SK-N-SH (cell line): ENCODE measurements around the gene PCDHGB4. TPM values are rescaled to one million over a fixed set of nuclear protein-coding genes. Genes with fewer than 3 reads are reported as not detected.

ENCODE experiments used
- CTCF ChIA-PET: fragments of 300-600, 350-600 bp; formaldehyde crosslinking; extraction: SDS; loops from one replicate; lab custom pipeline; 2021; lab: Yijun Ruan, JAX
- POLR2A ChIA-PET: fragments of 350-600 bp; sonication (Branson Sonifier 250); formaldehyde crosslinking; extraction: SDS; loops from one replicate; lab custom pipeline; 2020; ENCODE audit warnings: antibody characterized with exemption, inconsistent platforms; lab: Yijun Ruan, JAX
- DNase-seq: peaks from one replicate; pipeline ENCODE4 v3.0.0; 2012
- H2AFZ ChIP-seq: fragments of 200-600 bp; sonication (generic); 2 replicates; pipeline ENCODE4 v1.8.1; 2016; ENCODE audit warnings: antibody characterized with exemption, mild to moderate bottlenecking, low read depth
- H3F3A ChIP-seq: fragments of 200-600 bp; sonication (generic); replicated peaks from 2 replicates; pipeline ENCODE3; 2016; ENCODE audit warnings: antibody characterized with exemption, mild to moderate bottlenecking; ENCODE audit not compliant: insufficient read depth
- H3K27ac ChIP-seq, 2 experiments: fragments of 200-500 bp in 1 of 2; fragments of 200-600 bp in 1 of 2; sonication (Bioruptor generic) in 1 of 2; sonication (generic), shearing (Covaris generic) in 1 of 2; 2 replicates each; pipeline versions ENCODE4 v1.5.1 to v1.6.1; 2014 to 2016; ENCODE audit warnings: low read depth in 2 of 2, inconsistent platforms in 1 of 2, low read length in 1 of 2, mild to moderate bottlenecking in 1 of 2, mixed read lengths in 1 of 2
- H3K27me3 ChIP-seq: fragments of 200-600 bp; sonication (generic), shearing (Covaris generic); 2 replicates; pipeline ENCODE4 v1.6.1; 2016; ENCODE audit warnings: mixed run types; ENCODE audit not compliant: insufficient read depth
- H3K36me3 ChIP-seq, 2 experiments: fragments of 200-500 bp in 1 of 2; fragments of 200-600 bp in 1 of 2; sonication (Bioruptor generic) in 1 of 2; sonication (generic) in 1 of 2; replicated peaks in 1 of 2; 2 replicates each; pipeline versions ENCODE3 to v1.5.1; 2014 to 2016; ENCODE audit warnings: low read length in 1 of 2, mild to moderate bottlenecking in 1 of 2; ENCODE audit not compliant: insufficient read depth in 2 of 2, control insufficient read depth in 1 of 2
- H3K4me1 ChIP-seq, 2 experiments: fragments of 200-500 bp in 1 of 2; fragments of 200-600 bp in 1 of 2; sonication (Bioruptor generic) in 1 of 2; sonication (generic), shearing (Covaris generic) in 1 of 2; 2 replicates each; pipeline versions ENCODE4 v1.5.1 to v1.6.1; 2014 to 2016; ENCODE audit warnings: low read depth in 1 of 2, low read length in 1 of 2, mixed run types in 1 of 2; ENCODE audit not compliant: insufficient read depth in 2 of 2, control insufficient read depth in 1 of 2
- H3K4me2 ChIP-seq: fragments of 200-600 bp; sonication (generic), shearing (Covaris generic); 2 replicates; pipeline ENCODE4 v1.6.1; 2017; ENCODE audit warnings: mixed run types
- H3K4me3 ChIP-seq, 2 experiments: fragments of 200-500 bp in 1 of 2; fragments of 200-600 bp in 1 of 2; sonication (Bioruptor generic) in 1 of 2; sonication (generic), shearing (Covaris generic) in 1 of 2; 2 replicates each; pipeline versions ENCODE4 v1.5.1 to v1.8.1; 2014 to 2016; ENCODE audit warnings: low read depth in 2 of 2, inconsistent platforms in 1 of 2, low read length in 1 of 2, mild to moderate bottlenecking in 1 of 2, mixed read lengths in 1 of 2, moderate library complexity in 1 of 2
- H3K79me2 ChIP-seq: fragments of 200-600 bp; sonication (generic); 2 replicates; pipeline ENCODE4 v1.8.1; 2017; ENCODE audit warnings: mild to moderate bottlenecking; ENCODE audit not compliant: insufficient read depth
- H3K9ac ChIP-seq: fragments of 200-600 bp; sonication (generic); 2 replicates; pipeline ENCODE4 v1.6.1; 2017; ENCODE audit warnings: mixed run types
- H3K9me2 ChIP-seq: fragments of 200-600 bp; sonication (generic); 2 replicates; pipeline ENCODE4 v1.6.1; 2017; ENCODE audit warnings: mixed run types
- H3K9me3 ChIP-seq: fragments of 200-600 bp; sonication (generic); 2 replicates; pipeline ENCODE4 v1.6.1; 2017; ENCODE audit warnings: mixed run types, mild to moderate bottlenecking, moderate library complexity
- H4K20me1 ChIP-seq: fragments of 200-600 bp; sonication (generic); 2 replicates; pipeline ENCODE4 v1.6.1; 2017; ENCODE audit warnings: mild to moderate bottlenecking, mixed run types; ENCODE audit not compliant: insufficient read depth
- FOSL2 ChIP-seq: IDR thresholded peaks from 2 replicates; pipeline ENCODE4 v1.4.0; 2012; ENCODE audit warnings: low read depth, mild to moderate bottlenecking, moderate library complexity, borderline replicate concordance
- GATA2 ChIP-seq: sonication (generic); formaldehyde crosslinking; IDR thresholded peaks from 2 replicates; pipeline ENCODE4 v1.5.0; 2020; ENCODE audit warnings: mild to moderate bottlenecking, missing genetic modification reagents
- NFIC ChIP-seq: IDR thresholded peaks from 2 replicates; pipeline ENCODE4 v1.4.0; 2012; ENCODE audit warnings: borderline replicate concordance
- NRF1 ChIP-seq: IDR thresholded peaks from 2 replicates; pipeline ENCODE4 v1.6.1; 2012; ENCODE audit warnings: low read depth, mild to moderate bottlenecking, low read length
- POLR2AphosphoS5 ChIP-seq: IDR thresholded peaks from 2 replicates; pipeline ENCODE4 v1.6.1; 2012; ENCODE audit warnings: low read depth, low read length
- TEAD4 ChIP-seq: IDR thresholded peaks from 2 replicates; pipeline ENCODE4 v1.4.0; 2012; ENCODE audit warnings: mild to moderate bottlenecking, borderline replicate concordance; ENCODE audit not compliant: insufficient read depth
- WGBS: methylation state at CpG from one replicate; pipeline ENCODE4 v1.1.6; 2017; ENCODE audit warnings: low lambda C conversion rate; 5-methylcytosine and 5-hydroxymethylcytosine counted together
- polyA plus RNA-seq, 3 experiments: library from polyadenylated mRNA; depleted of rRNA; stranded (reverse); fragments of >200 nt; gene quantifications; 2 replicates each; pipeline ENCODE4 v1.2.3, GENCODE V29; 2012
- TF ChIP-seq, protein P1 (sequence below): IDR thresholded peaks from 2 replicates; pipeline ENCODE4 v1.4.0; 2012; ENCODE audit warnings: low read depth
- TF ChIP-seq, protein P2 (sequence below): IDR thresholded peaks from 2 replicates; pipeline ENCODE4; 2012
- TF ChIP-seq, protein P3 (sequence below): fragments of 150-350 bp; IDR thresholded peaks from 2 replicates; pipeline ENCODE4 v1.6.1; 2017; ENCODE audit warnings: antibody characterized with exemption, low read length, low read depth, borderline replicate concordance

PCDHGB4 gene
- polyA plus RNA-seq, 1 of the 3 experiments (the other 2 are of a cell fraction): 0.64 TPM

DNA sequence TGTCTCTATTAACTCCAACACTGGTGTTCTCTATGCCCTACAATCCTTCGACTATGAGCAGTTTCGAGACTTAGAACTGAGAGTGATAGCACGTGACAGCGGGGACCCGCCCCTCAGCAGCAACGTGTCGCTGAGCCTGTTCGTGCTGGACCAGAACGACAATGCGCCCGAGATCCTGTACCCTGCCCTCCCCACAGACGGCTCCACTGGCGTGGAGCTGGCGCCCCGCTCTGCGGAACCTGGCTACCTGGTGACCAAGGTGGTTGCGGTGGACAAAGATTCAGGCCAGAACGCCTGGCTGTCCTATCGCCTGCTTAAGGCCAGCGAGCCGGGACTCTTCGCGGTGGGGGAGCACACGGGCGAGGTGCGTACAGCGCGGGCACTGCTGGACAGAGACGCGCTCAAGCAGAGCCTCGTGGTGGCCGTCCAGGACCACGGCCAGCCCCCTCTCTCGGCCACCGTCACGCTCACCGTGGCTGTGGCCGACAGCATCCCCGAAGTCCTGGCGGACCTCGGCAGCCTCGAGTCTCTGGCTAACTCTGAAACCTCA is 35.3 kb downstream of the PCDHGB4 start:
- Histone ChIP-seq H2AFZ (no peak overlapping the region), H3F3A (no peaks in the 10 kb centered on the region), H3K4me1 (no peaks in the 10 kb centered on the region; a peak in 1 of 4 replicates), H4K20me1 (no peaks in the 10 kb centered on the region), H3K9ac (no peak overlapping the region), H3K9me3 (peaks cover 23% of the 10 kb centered on the region), H3K4me2 (no peak overlapping the region), H3K36me3 (peaks cover 3 to 71% of the 10 kb centered on the region in 2 experiments), H3K79me2 (peaks cover 23% of the 10 kb centered on the region), H3K4me3 (no peak overlapping the region; a peak in 1 of 4 replicates), H3K27me3 (no peaks in the 10 kb centered on the region), H3K9me2 (no peaks in the 10 kb centered on the region), H3K27ac (no peak overlapping the region)
- ChIA-PET POLR2A (no interaction called here), CTCF (interaction anchor here (2.7 kb wide), 1 partner anchor 102 kb away, joined by 7 read pairs; no protein-coding TSS in a partner anchor)
- TF ChIP-seq, protein P1, sequence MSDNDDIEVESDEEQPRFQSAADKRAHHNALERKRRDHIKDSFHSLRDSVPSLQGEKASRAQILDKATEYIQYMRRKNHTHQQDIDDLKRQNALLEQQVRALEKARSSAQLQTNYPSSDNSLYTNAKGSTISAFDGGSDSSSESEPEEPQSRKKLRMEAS: no peak
- TF ChIP-seq, protein P2, sequence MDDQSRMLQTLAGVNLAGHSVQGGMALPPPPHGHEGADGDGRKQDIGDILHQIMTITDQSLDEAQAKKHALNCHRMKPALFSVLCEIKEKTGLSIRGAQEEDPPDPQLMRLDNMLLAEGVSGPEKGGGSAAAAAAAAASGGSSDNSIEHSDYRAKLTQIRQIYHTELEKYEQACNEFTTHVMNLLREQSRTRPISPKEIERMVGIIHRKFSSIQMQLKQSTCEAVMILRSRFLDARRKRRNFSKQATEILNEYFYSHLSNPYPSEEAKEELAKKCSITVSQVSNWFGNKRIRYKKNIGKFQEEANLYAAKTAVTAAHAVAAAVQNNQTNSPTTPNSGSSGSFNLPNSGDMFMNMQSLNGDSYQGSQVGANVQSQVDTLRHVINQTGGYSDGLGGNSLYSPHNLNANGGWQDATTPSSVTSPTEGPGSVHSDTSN: no peak
- DNase-seq: no peak
- 93% methylated on average over 27 of the region's 42 CpGs for WGBS

DNA sequence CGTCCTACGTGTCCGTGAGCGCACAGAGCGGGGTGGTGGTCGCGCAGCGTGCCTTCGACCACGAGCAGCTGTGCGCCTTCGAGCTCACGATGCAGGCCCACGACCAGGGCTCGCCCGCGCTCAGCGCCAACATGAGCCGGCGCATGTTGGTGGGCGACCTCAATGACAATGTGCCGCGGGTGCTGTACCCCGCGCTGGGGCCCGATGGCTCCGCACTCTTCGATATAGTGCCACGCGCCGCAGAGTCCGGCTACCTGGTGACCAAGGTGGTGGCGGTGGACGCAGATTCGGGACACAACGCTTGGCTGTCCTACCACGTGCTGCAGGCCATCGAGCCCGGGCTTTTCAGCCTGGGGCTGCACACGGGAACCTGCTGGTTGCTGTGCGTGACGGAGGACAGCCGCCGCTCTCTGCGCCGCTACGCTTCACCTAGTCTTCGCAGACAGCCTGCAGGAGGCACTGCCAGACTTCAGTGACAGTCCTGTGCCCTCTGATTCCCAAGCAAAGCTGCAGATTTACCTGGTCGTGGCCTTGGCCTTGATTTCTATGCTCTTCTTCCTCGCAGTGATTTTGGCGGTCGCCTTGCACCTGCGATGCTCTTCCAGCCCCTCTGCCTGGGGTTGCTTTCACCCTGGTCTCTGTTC is 40.4 kb downstream of the PCDHGB4 start:
- DNase-seq: no peak
- Histone ChIP-seq H3K9ac (no peak overlapping the region), H3K4me3 (no peak overlapping the region; a peak in 1 of 4 replicates), H3K27ac (no peak overlapping the region), H3K4me1 (no peaks in the 10 kb centered on the region), H2AFZ (no peak overlapping the region), H4K20me1 (no peaks in the 10 kb centered on the region), H3F3A (peaks cover 8% of the 10 kb centered on the region), H3K36me3 (peaks cover 3 to 59% of the 10 kb centered on the region in 2 experiments), H3K9me2 (no peaks in the 10 kb centered on the region), H3K4me2 (no peak overlapping the region), H3K79me2 (peaks cover 11% of the 10 kb centered on the region), H3K9me3 (peaks cover 16% of the 10 kb centered on the region), H3K27me3 (no peaks in the 10 kb centered on the region)
- 93% methylated on average over 26 of the region's 53 CpGs for WGBS
- TF ChIP-seq NRF1: no peak
- TF ChIP-seq FOSL2: no peak
- no peak for TF ChIP-seq TEAD4
- TF ChIP-seq, protein P3, sequence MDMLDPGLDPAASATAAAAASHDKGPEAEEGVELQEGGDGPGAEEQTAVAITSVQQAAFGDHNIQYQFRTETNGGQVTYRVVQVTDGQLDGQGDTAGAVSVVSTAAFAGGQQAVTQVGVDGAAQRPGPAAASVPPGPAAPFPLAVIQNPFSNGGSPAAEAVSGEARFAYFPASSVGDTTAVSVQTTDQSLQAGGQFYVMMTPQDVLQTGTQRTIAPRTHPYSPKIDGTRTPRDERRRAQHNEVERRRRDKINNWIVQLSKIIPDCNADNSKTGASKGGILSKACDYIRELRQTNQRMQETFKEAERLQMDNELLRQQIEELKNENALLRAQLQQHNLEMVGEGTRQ: no peak
- no peak for TF ChIP-seq NFIC
- TF ChIP-seq GATA2 (CRISPR knock-in tag): no peak
- TF ChIP-seq POLR2AphosphoS5: no peak
- ChIA-PET CTCF (interaction anchor here (0.6 to 2.5 kb wide), 4 partner anchors 52 to 1642 kb away, joined by 3 to 8 read pairs (median 4); no protein-coding TSS in a partner anchor), POLR2A (no interaction called here)
